Measurements from ENCODE around the gene SKP1. TPM values are rescaled to one million over a fixed set of nuclear protein-coding genes. Genes with fewer than 3 reads are reported as not detected.
A peak's percentile ranks its signal among the peaks of the same experiment; 100 is the strongest.

The SKP1 gene
- total RNA-seq, 1 experiment from 2014 or later = 428 TPM

- no peak for DNase-seq (ENCODE audit: low read depth)
These were observed 32.5 kb downstream of the SKP1 start for GRCh38 chr5:134143944-134144941.

GRCh38 chr5:134143431-134143830 lies 33.3 kb downstream of the SKP1 start:
- no peak for DNase-seq (ENCODE audit: low read depth)

GRCh38 chr5:134142806-134143205 lies 33.9 kb downstream of the SKP1 start:
- no peak for DNase-seq (ENCODE audit: low read depth)

GRCh38 chr5:134142052-134142451 lies 34.7 kb downstream of the SKP1 start:
- no peak for DNase-seq (ENCODE audit: low read depth)

- no peak for DNase-seq (ENCODE audit: low read depth)
These were observed 35.3 kb downstream of the SKP1 start for GRCh38 chr5:134141331-134142050.

GRCh38 chr5:134140530-134141201 lies 36.1 kb downstream of the SKP1 start:
- DNase-seq (ENCODE audit: low read depth) = peak; percentile 69

- no peak for DNase-seq (ENCODE audit: low read depth)
These were observed 36.8 kb downstream of the SKP1 start for GRCh38 chr5:134139891-134140469.

- no peak for DNase-seq (ENCODE audit: low read depth)
These were observed 37.3 kb downstream of the SKP1 start for GRCh38 chr5:134139377-134139851.

- peak; percentile 61 for DNase-seq (ENCODE audit: low read depth)
These were observed 38.1 kb downstream of the SKP1 start for GRCh38 chr5:134138416-134139376.

- no peak for DNase-seq (ENCODE audit: low read depth)
These were observed 40.0 kb downstream of the SKP1 start for GRCh38 chr5:134136771-134137170.

GRCh38 chr5:134136221-134136631 lies 40.5 kb downstream of the SKP1 start:
- DNase-seq (ENCODE audit: low read depth) = no peak

GRCh38 chr5:134135091-134135655 lies 41.6 kb downstream of the SKP1 start:
- no peak for DNase-seq (ENCODE audit: low read depth)

- no peak for DNase-seq (ENCODE audit: low read depth)
These were observed 42.7 kb downstream of the SKP1 start for GRCh38 chr5:134133995-134134541.

- DNase-seq (ENCODE audit: low read depth) = no peak
These were observed 43.4 kb downstream of the SKP1 start for GRCh38 chr5:134133188-134133994.

GRCh38 chr5:134132372-134133187 lies 44.2 kb downstream of the SKP1 start:
- no peak for DNase-seq (ENCODE audit: low read depth)

GRCh38 chr5:134131578-134132350 lies 45.0 kb downstream of the SKP1 start:
- no peak for DNase-seq (ENCODE audit: low read depth)

- DNase-seq (ENCODE audit: low read depth) = no peak
These were observed 45.6 kb downstream of the SKP1 start for GRCh38 chr5:134131165-134131564.

Measured in LHCN-M2 (cell line).